ENCODE data around the gene WNT7A.

- TF ChIP-seq CTCF (IDR thresholded peaks at IDR 0.05) (no peak), EZH2phosphoT487 (IDR thresholded peaks at IDR 0.05; ENCODE audit: borderline replicate concordance, low read depth) (no peak), POLR2AphosphoS5 (IDR thresholded peaks at IDR 0.05; ENCODE audit: low read depth, low read length) (no peak), YY1 (IDR thresholded peaks at IDR 0.05; ENCODE audit: low read depth) (no peak), ELF1 (IDR thresholded peaks at IDR 0.05) (no peak), MAX (IDR thresholded peaks at IDR 0.05; ENCODE audit: low read depth) (no peak), NRF1 (IDR thresholded peaks at IDR 0.05; ENCODE audit: low read depth, low read length) (no peak), RCOR1 (IDR thresholded peaks at IDR 0.05; ENCODE audit: low read length) (no peak), IRF3 (IDR thresholded peaks at IDR 0.05; ENCODE audit: low read depth, low read length) (no peak), NFIC (IDR thresholded peaks at IDR 0.05; ENCODE audit: borderline replicate concordance) (no peak), EP300 (IDR thresholded peaks at IDR 0.05; ENCODE audit: borderline replicate concordance in 1 of 2, low read depth in 1 of 2, low read length in 1 of 2) (no peak)
These were observed 92.2 kb downstream of the WNT7A start for GRCh38 chr3:13787533-13788132.

All from SK-N-SH (cell line).